ENCODE results near the gene GEMIN7.

The GEMIN7 gene

DNA sequence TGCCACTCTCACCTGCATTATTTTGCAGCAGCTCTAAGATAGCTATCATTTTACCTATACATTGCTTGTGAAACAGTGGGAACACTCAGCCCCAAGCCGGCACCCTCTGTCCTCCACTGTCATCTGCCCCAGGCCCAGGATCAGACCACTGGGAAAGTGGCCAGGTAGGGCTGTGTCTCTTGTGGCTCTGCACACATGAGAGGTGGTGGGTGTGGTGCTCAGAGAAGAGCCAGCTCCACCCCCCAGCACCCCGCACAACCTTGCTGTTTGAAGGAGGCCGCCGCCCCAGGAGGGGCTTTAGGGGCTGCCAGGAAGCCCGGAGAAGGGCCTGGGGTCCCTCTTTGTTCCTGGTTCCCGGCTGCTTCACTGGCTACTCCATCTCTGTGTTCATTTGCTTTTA is 40.5 kb downstream of the GEMIN7 start:
- no peak for DNase-seq
- Histone ChIP-seq H3K9me3 (no peaks in the 10 kb centered on the region), H3K27me3 (no peaks in the 10 kb centered on the region), H3K27ac (no peak overlapping the region), H3K4me3 (no peak overlapping the region), H3K4me1 (peaks cover 0 to 47% (median 1%) of the 10 kb centered on the region in 4 donors), H3K36me3 (no peaks in the 10 kb centered on the region)
- intact Hi-C loops (cut with DNase I; ENCODE audit: low total_unique reads), result no loop called here
- TF ChIP-seq, protein P1, sequence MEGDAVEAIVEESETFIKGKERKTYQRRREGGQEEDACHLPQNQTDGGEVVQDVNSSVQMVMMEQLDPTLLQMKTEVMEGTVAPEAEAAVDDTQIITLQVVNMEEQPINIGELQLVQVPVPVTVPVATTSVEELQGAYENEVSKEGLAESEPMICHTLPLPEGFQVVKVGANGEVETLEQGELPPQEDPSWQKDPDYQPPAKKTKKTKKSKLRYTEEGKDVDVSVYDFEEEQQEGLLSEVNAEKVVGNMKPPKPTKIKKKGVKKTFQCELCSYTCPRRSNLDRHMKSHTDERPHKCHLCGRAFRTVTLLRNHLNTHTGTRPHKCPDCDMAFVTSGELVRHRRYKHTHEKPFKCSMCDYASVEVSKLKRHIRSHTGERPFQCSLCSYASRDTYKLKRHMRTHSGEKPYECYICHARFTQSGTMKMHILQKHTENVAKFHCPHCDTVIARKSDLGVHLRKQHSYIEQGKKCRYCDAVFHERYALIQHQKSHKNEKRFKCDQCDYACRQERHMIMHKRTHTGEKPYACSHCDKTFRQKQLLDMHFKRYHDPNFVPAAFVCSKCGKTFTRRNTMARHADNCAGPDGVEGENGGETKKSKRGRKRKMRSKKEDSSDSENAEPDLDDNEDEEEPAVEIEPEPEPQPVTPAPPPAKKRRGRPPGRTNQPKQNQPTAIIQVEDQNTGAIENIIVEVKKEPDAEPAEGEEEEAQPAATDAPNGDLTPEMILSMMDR (IDR thresholded peaks at IDR 0.05), result no peak

DNA sequence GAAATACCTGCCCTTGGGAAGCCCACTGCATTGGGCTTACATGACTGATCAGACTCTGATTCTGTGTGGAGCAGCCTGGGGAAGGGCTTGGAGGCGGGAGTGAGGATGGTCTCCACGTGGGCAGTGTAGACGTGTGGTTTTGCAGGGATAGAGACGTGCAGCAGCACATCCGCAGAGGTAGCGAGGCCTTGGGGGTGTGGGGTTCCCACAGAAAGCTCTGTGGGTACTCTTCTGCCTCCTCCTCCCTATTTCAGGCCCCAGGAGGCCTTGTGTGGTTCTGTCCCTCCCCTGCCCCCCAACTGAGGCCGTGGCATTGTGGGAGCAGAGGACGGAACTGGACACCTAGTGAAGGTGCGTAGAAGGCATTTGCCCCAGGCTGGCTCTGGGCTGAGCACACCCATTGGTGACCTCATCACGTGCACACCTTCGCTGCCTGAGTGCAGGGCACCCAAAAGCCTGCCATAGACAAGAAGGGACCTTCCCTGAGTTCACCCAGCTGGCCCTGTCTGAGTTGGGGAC is 42.8 kb downstream of the GEMIN7 start:
- H3K36me3 ChIP-seq, result no peaks in the 10 kb centered on the region
- peaks cover 0 to 47% (median 1%) of the 10 kb centered on the region in 4 donors for H3K4me1 ChIP-seq
- no peaks in the 10 kb centered on the region for H3K27me3 ChIP-seq
- DNase-seq, result no peak
- H3K9me3 ChIP-seq, result no peaks in the 10 kb centered on the region
- TF ChIP-seq, protein P1 (IDR thresholded peaks at IDR 0.05), result no peak
- H3K27ac ChIP-seq, result no peak overlapping the region
- intact Hi-C loops (cut with DNase I; ENCODE audit: low total_unique reads), result no loop called here
- H3K4me3 ChIP-seq, result no peak overlapping the region

DNA sequence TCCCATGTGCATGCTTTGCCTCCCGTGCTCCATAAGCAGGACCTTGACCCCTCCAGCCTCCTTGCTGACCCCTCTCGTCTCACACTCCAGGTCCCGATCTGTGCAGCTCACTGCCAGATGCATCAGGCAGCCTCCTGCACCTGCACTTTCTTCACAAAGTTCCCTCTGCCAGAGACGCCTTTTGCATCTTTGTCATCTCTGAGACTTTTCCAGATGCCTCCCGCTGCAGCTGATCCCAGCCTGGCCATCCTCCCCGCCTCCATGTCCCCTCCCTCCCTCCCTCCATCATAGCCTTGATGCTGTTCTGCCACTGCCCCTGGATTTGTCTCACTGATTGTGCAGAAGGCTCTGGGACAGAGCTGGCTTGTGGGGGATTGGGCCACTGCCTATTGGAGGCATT is 43.8 kb downstream of the GEMIN7 start:
- Histone ChIP-seq H3K4me3 (no peak overlapping the region), H3K27ac (no peak overlapping the region), H3K27me3 (no peaks in the 10 kb centered on the region), H3K36me3 (no peaks in the 10 kb centered on the region), H3K9me3 (no peaks in the 10 kb centered on the region), H3K4me1 (peaks cover 0 to 37% (median under 1%) of the 10 kb centered on the region in 4 donors)
- intact Hi-C loops (cut with DNase I; ENCODE audit: low total_unique reads), result no loop called here
- TF ChIP-seq, protein P1 (IDR thresholded peaks at IDR 0.05), result no peak
- DNase-seq, result no peak

DNA sequence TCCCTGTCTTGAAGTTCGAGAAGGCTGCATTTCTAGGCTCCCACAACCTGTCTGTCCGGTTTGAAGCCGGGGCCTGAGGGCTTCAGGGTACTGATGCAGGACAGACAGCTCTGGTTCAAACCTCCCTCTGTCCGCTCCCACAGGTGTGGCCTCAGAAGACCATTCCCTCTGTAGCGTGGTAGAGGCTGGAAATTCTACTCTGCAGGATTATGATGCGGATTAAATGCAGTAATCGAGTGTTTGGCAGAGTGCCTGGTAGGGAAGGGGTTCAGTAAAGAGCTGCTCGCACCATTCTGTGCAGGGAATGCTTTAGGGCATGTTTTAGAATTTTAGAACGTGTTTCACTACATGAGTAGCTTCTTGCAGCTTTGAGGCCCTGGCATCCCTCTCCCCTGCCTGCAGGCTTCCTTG is 44.4 kb downstream of the GEMIN7 start:
- H3K9me3 ChIP-seq, result no peaks in the 10 kb centered on the region
- H3K36me3 ChIP-seq, result no peaks in the 10 kb centered on the region
- DNase-seq, result no peak
- TF ChIP-seq, protein P1 (IDR thresholded peaks at IDR 0.05), result no peak
- H3K4me3 ChIP-seq, result no peak overlapping the region
- intact Hi-C loops (cut with DNase I; ENCODE audit: low total_unique reads), result no loop called here
- H3K27me3 ChIP-seq, result no peaks in the 10 kb centered on the region
- H3K4me1 ChIP-seq, result peaks cover 0 to 31% (median 0%) of the 10 kb centered on the region in 4 donors
- H3K27ac ChIP-seq, result no peak overlapping the region

DNA sequence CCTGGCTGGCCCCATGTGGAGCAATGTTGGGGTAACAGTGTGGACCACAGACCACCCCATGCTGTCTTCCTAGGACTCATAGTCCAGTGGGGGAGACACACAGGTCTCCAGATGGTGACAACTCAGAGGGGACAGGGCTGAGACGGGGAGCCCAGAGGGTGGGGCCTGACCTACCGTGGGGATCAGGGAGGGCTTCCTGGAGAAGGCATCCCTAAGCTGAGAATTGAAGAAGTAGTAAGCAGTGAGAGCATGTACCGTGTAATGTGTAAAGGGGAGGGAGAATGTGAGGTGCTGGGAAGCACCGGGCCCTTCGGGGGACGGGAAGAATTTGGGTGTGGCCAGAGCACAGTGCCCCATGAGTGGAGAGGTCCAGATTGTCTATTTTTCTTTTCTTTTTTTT is 45.0 kb downstream of the GEMIN7 start:
- TF ChIP-seq, protein P1 (IDR thresholded peaks at IDR 0.05), result no peak
- intact Hi-C loops (cut with DNase I; ENCODE audit: low total_unique reads), result no loop called here
- no peak for DNase-seq

DNA sequence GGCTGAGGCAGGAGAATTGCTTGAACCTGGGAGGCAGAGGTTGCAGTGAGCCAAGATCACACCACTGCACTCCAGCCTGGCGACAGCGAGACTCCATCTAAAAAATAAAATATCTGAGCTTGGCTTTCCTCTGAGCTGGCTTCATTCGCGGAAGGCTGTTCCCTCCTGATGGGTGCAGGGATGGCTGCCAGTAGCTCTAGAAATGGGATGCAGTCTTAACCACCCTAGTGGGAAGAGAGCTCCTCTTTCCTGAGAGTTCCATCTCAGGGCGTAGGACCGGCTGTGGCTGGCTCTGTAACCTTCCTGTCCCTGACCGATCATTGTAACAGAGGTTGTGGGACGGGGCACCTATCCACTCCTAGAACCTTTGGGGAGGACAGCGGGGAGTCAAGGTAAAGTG is 46.3 kb downstream of the GEMIN7 start:
- Histone ChIP-seq H3K4me3 (no peak overlapping the region), H3K27ac (no peak overlapping the region), H3K27me3 (no peaks in the 10 kb centered on the region), H3K36me3 (no peaks in the 10 kb centered on the region), H3K4me1 (peaks cover 0 to 26% (median 0%) of the 10 kb centered on the region in 4 donors), H3K9me3 (no peaks in the 10 kb centered on the region)
- intact Hi-C loops (cut with DNase I; ENCODE audit: low total_unique reads), result no loop called here
- DNase-seq, result no peak
- TF ChIP-seq, protein P1 (IDR thresholded peaks at IDR 0.05), result no peak

More for the DNA sequence above, 45.0 kb downstream of the GEMIN7 start:
- Histone ChIP-seq H3K4me3 (no peak overlapping the region), H3K27me3 (no peaks in the 10 kb centered on the region), H3K4me1 (peaks cover 0 to 28% (median 0%) of the 10 kb centered on the region in 4 donors), H3K9me3 (no peaks in the 10 kb centered on the region), H3K36me3 (no peaks in the 10 kb centered on the region), H3K27ac (no peak overlapping the region)
